GM23338 (cell line): Measurements from ENCODE around the gene GNLY. TPM values are rescaled to one million over a fixed set of nuclear protein-coding genes. Genes with fewer than 3 reads are reported as not detected.

Experiments
- ATAC-seq: fragments of 200-7000 bp; cut with Tn5 transposase; 3 replicates; pipeline ENCODE4 v1.9.1; 2020
- DNase-seq: peaks from one replicate; pipeline ENCODE4 v3.0.0-alpha.2; 2015; ENCODE audit warnings: low spot score
- H2AFZ ChIP-seq: fragments of 200-600 bp; sonication (generic); 2 replicates; pipeline ENCODE4 v1.8.0; 2016; ENCODE audit warnings: antibody characterized with exemption, mild to moderate bottlenecking, moderate library complexity
- H3F3A ChIP-seq: fragments of 200-600 bp; sonication (generic); replicated peaks from 2 replicates; pipeline ENCODE4 v1.8.0; 2017; ENCODE audit warnings: antibody characterized with exemption, mixed run types, low read depth
- H3K27ac ChIP-seq: fragments of 200-600 bp; sonication (generic); 2 replicates; pipeline ENCODE4 v1.6.1; 2016; ENCODE audit warnings: low read depth
- H3K27me3 ChIP-seq: fragments of 200-600 bp; sonication (generic); 2 replicates; pipeline ENCODE4 v1.8.0; 2016; ENCODE audit warnings: mild to moderate bottlenecking, mixed run types, moderate library complexity; ENCODE audit not compliant: insufficient read depth
- H3K36me3 ChIP-seq: fragments of 200-600 bp; sonication (generic); 2 replicates; pipeline ENCODE4 v1.8.0; 2016; ENCODE audit warnings: mild to moderate bottlenecking; ENCODE audit not compliant: insufficient read depth
- H3K4me1 ChIP-seq: fragments of 200-600 bp; sonication (generic); 2 replicates; pipeline ENCODE4 v1.8.0; 2016; ENCODE audit warnings: mild to moderate bottlenecking, moderate library complexity; ENCODE audit not compliant: insufficient read depth
- H3K4me2 ChIP-seq: fragments of 200-600 bp; sonication (generic); 2 replicates; pipeline ENCODE4 v1.7.1; 2017; ENCODE audit warnings: mixed run types
- H3K4me3 ChIP-seq: fragments of 200-600 bp; sonication (generic); 2 replicates; pipeline ENCODE4 v1.6.1; 2016; ENCODE audit warnings: mixed run types
- H3K79me2 ChIP-seq: fragments of 200-600 bp; sonication (generic); replicated peaks from 2 replicates; pipeline ENCODE4 v1.8.0; 2017; ENCODE audit warnings: mild to moderate bottlenecking; ENCODE audit not compliant: insufficient read depth
- H3K9me2 ChIP-seq: fragments of 200-600 bp; sonication (generic); 2 replicates; pipeline ENCODE4 v1.8.0; 2017; ENCODE audit not compliant: insufficient read depth
- H4K20me1 ChIP-seq: fragments of 200-600 bp; sonication (generic); replicated peaks from 2 replicates; pipeline ENCODE4 v1.8.0; 2017; ENCODE audit warnings: mild to moderate bottlenecking; ENCODE audit not compliant: insufficient read depth
- H3K27ac Mint-ChIP-seq: 2 replicates; pipeline ENCODE4 v1.8.0; 2020; ENCODE audit warnings: inconsistent platforms, mild to moderate bottlenecking, moderate library complexity, mixed read lengths
- H3K27me3 Mint-ChIP-seq: 3 replicates; pipeline ENCODE4 v1.8.0; 2022; ENCODE audit warnings: low read depth, mild to moderate bottlenecking, moderate library complexity, mixed read lengths, inconsistent platforms; ENCODE audit not compliant: insufficient read depth, poor library complexity
- H3K36me3 Mint-ChIP-seq: 3 replicates; pipeline ENCODE4 v1.8.0; 2021; ENCODE audit warnings: low read depth, mild to moderate bottlenecking, inconsistent platforms, moderate library complexity, mixed read lengths
- H3K4me1 Mint-ChIP-seq: 3 replicates; pipeline ENCODE4 v1.8.0; 2020; ENCODE audit warnings: mild to moderate bottlenecking, inconsistent platforms, mixed read lengths
- H3K4me3 Mint-ChIP-seq: 3 replicates; pipeline ENCODE4 v1.8.0; 2021; ENCODE audit warnings: moderate library complexity, mild to moderate bottlenecking, inconsistent platforms, mixed read lengths
- H3K9me3 Mint-ChIP-seq: 3 replicates; pipeline ENCODE4 v1.8.0; 2020; ENCODE audit warnings: moderate library complexity, mild to moderate bottlenecking, inconsistent platforms, mixed read lengths
- ETS1 ChIP-seq: IDR thresholded peaks from 2 replicates; pipeline ENCODE4 v1.6.1; 2016; ENCODE audit warnings: antibody characterized with exemption
- EZH2 ChIP-seq: fragments of 200-600 bp; sonication (generic); IDR thresholded peaks from one replicate; pipeline ENCODE4 v1.8.0; 2017; ENCODE audit warnings: antibody characterized with exemption, mild to moderate bottlenecking, low read depth; ENCODE audit not compliant: unreplicated experiment
- EZH2phosphoT487 ChIP-seq: fragments of 200-600 bp; sonication (generic); IDR thresholded peaks from one replicate; pipeline ENCODE4 v1.8.1; 2018; ENCODE audit warnings: antibody characterized with exemption; ENCODE audit not compliant: unreplicated experiment
- JUNB ChIP-seq: IDR thresholded peaks from one replicate; pipeline ENCODE4 v1.6.1; 2016; ENCODE audit warnings: antibody characterized with exemption; ENCODE audit not compliant: unreplicated experiment
- POLR2AphosphoS5 ChIP-seq: IDR thresholded peaks from 2 replicates; pipeline ENCODE4 v1.6.1; 2016; ENCODE audit warnings: antibody characterized with exemption, low read depth
- ZNF114 ChIP-seq: fragments of 250-450 bp; sonication (Bioruptor Pico); IDR thresholded peaks from 2 replicates; pipeline ENCODE4 v1.5.0; 2020; ENCODE audit warnings: mild to moderate bottlenecking, moderate library complexity
- ZNF462 ChIP-seq: fragments of 250-450 bp; sonication (Bioruptor Pico); IDR thresholded peaks from 2 replicates; pipeline ENCODE4 v1.5.0; 2020; ENCODE audit warnings: mild to moderate bottlenecking, moderate library complexity
- long read RNA-seq: library from polyadenylated mRNA; unstranded; transcript quantifications from one replicate; pipeline ENCODE4 v2.0.0, GENCODE V29; 2020; ENCODE audit not compliant: unreplicated experiment
- polyA plus RNA-seq: library from polyadenylated mRNA; unstranded; fragments of >200 nt; fragmentation: Nextera tagmentation; extraction: Ambion mirVana; gene quantifications from 2 replicates; pipeline ENCODE4 v1.2.1, GENCODE V29; 2016
- total RNA-seq: library from RNA; depleted of rRNA; stranded (reverse); fragments of >200 nt; shearing (Covaris generic); gene quantifications from 2 replicates; pipeline ENCODE4 v1.2.3, GENCODE V29; 2014; rRNA removed
- TF ChIP-seq, protein P1 (sequence below): IDR thresholded peaks from one replicate; pipeline ENCODE4 v1.6.1; 2018; ENCODE audit warnings: antibody characterized with exemption; ENCODE audit not compliant: unreplicated experiment

GNLY gene
- not detected in 2 replicates for total RNA-seq
- not detected in 2 replicates for polyA plus RNA-seq
- long read RNA-seq, result 0 reads

DNA sequence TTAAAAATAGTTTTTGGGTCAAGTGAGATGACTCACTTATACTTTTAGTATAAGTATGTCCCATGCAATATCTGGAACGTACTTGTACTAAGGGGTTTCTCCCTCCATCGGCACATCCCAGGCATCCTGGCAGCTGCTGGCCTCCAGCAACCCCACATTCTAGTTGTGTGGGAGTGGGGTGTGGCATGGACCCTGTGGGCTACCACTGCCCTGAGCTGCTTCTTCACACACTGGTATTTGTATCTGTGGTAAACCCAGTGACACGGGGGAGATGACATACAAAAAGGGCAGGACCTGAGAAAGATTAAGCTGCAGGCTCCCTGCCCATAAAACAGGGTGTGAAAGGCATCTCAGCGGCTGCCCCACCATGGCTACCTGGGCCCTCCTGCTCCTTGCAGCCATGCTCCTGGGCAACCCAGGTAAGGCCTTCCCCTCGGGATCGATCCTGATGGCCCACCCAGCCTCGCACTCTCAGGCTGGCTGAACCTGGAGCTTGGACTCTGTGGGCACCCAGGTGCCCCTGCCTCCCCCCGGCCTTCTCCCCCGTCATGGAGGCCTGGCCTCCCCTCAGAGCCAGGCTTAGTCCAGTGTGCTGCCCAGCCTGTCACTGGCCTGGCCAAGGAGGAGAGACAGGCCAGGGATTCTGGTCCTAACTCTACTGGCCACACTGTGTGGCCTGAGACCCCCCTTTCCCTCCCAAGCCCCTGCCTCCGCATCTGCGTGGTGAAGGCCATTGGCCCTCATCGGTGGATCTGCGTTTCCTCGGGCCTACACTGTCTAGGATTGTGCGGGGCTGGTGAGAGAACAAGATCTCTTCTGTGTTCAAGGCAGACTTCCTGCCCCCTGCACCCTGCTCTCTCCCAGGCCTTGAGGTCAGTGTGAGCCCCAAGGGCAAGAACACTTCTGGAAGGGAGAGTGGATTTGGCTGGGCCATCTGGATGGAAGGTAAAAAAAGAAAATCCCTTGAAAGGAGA, at the start of gene GNLY:
Gene GNLY, plus strand, starts transcription at position 307 of the 974 bp plus-strand sequence. Its CDS starts 61 bp downstream, at position 368.
- no peaks in the 10 kb centered on the region for H3K27me3 ChIP-seq
- H3K9me2 ChIP-seq, result no peaks in the 10 kb centered on the region
- no peak for ATAC-seq
- H4K20me1 ChIP-seq, result no peaks in the 10 kb centered on the region
- H3K4me3 Mint-ChIP-seq, result no peak within 1 kb of the TSS
- H3F3A ChIP-seq, result no peaks in the 10 kb centered on the region
- H3K27me3 Mint-ChIP-seq, result peaks cover 6% of the 10 kb centered on the region
- no peaks in the 10 kb centered on the region; the same call in 2 of the 3 replicates for H3K9me3 Mint-ChIP-seq
- TF ChIP-seq EZH2, result no peak
- no peak for TF ChIP-seq ETS1
- TF ChIP-seq, protein P1, sequence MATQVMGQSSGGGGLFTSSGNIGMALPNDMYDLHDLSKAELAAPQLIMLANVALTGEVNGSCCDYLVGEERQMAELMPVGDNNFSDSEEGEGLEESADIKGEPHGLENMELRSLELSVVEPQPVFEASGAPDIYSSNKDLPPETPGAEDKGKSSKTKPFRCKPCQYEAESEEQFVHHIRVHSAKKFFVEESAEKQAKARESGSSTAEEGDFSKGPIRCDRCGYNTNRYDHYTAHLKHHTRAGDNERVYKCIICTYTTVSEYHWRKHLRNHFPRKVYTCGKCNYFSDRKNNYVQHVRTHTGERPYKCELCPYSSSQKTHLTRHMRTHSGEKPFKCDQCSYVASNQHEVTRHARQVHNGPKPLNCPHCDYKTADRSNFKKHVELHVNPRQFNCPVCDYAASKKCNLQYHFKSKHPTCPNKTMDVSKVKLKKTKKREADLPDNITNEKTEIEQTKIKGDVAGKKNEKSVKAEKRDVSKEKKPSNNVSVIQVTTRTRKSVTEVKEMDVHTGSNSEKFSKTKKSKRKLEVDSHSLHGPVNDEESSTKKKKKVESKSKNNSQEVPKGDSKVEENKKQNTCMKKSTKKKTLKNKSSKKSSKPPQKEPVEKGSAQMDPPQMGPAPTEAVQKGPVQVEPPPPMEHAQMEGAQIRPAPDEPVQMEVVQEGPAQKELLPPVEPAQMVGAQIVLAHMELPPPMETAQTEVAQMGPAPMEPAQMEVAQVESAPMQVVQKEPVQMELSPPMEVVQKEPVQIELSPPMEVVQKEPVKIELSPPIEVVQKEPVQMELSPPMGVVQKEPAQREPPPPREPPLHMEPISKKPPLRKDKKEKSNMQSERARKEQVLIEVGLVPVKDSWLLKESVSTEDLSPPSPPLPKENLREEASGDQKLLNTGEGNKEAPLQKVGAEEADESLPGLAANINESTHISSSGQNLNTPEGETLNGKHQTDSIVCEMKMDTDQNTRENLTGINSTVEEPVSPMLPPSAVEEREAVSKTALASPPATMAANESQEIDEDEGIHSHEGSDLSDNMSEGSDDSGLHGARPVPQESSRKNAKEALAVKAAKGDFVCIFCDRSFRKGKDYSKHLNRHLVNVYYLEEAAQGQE, result no peak
- no peak for TF ChIP-seq ZNF462
- TF ChIP-seq POLR2AphosphoS5, result no peak
- TF ChIP-seq ZNF114 (CRISPR knock-in tag), result no peak
- TF ChIP-seq EZH2phosphoT487, result no peak
- no peak for TF ChIP-seq JUNB
- H3K27ac Mint-ChIP-seq, result no peak within 1 kb of the TSS
- no peak for DNase-seq
- H3K36me3 ChIP-seq, result no peaks in the 10 kb centered on the region
- H3K4me1 ChIP-seq, result 0 out of 2 replicates have a peak, but pooled peaks cover 2% of the 10 kb centered on the region
- H2AFZ ChIP-seq, result 0 out of 2 replicates have a peak within 1 kb of the TSS, but pooled peaks have one; percentile 32
- peaks cover 10% of the 10 kb centered on the region for H3K4me1 Mint-ChIP-seq
- H3K4me2 ChIP-seq, result no peak within 1 kb of the TSS
- H3K4me3 ChIP-seq, result no peak within 1 kb of the TSS
- no peaks in the 10 kb centered on the region for H3K79me2 ChIP-seq
- H3K27ac ChIP-seq, result no peak within 1 kb of the TSS
- no peaks in the 10 kb centered on the region for H3K36me3 Mint-ChIP-seq
